Uterus (tissue), 2 donors: Measurements from ENCODE around the gene TMEM266.

ENCODE experiments used
- POLR2A ChIP-seq, 2 donors: fragments of 450-650 bp; IDR thresholded peaks; one replicate each; pipeline ENCODE4 v1.6.1; 2016; ENCODE audit warnings: antibody characterized with exemption in 2 of 2, mild to moderate bottlenecking in 1 of 2, moderate library complexity in 1 of 2
- TF ChIP-seq, protein P1 (sequence below), 4 experiments: fragments of 200-600 bp in 2 of 4; fragments of 450-650 bp in 2 of 4; sonication (generic) in 2 of 4; IDR thresholded peaks; one replicate each; pipeline ENCODE4 v1.5.1; 2016 to 2019; ENCODE audit warnings: antibody characterized with exemption in 4 of 4, mild to moderate bottlenecking in 2 of 4, moderate library complexity in 1 of 4

DNA sequence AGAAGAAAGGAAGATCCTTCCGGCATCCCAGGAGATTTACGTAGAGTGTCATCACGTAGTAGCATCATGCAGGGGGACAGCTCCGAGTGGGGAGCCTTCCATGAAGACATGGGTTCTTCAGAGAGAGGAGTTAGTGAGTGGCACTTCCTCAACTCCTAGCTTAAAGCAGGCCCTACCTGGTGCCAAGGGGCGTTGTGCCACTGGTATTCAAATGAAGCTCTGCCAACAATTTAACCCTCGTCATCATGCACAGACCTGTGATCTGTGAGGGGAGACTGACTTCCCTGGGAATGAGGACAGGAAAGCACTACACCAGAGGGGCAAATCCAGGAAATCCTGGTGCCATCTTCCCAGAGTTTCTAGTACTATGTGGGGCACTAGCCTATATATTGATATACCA, 59.0 kb downstream of the TMEM266 start:
- TF ChIP-seq POLR2A (IDR thresholded peaks at IDR 0.05): no peak
- TF ChIP-seq, protein P1, sequence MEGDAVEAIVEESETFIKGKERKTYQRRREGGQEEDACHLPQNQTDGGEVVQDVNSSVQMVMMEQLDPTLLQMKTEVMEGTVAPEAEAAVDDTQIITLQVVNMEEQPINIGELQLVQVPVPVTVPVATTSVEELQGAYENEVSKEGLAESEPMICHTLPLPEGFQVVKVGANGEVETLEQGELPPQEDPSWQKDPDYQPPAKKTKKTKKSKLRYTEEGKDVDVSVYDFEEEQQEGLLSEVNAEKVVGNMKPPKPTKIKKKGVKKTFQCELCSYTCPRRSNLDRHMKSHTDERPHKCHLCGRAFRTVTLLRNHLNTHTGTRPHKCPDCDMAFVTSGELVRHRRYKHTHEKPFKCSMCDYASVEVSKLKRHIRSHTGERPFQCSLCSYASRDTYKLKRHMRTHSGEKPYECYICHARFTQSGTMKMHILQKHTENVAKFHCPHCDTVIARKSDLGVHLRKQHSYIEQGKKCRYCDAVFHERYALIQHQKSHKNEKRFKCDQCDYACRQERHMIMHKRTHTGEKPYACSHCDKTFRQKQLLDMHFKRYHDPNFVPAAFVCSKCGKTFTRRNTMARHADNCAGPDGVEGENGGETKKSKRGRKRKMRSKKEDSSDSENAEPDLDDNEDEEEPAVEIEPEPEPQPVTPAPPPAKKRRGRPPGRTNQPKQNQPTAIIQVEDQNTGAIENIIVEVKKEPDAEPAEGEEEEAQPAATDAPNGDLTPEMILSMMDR (IDR thresholded peaks at IDR 0.05): no peak
